Medulla oblongata (tissue), 1 donor: ENCODE results near the gene ACOXL.
A peak's percentile ranks its signal among the peaks of the same experiment; 100 is the strongest.

Source experiments
- DNase-seq: peaks from one replicate; pipeline ENCODE4 v3.0.0-alpha.2; 2015; ENCODE audit errors: extremely low spot score

Gene ACOXL

DNA sequence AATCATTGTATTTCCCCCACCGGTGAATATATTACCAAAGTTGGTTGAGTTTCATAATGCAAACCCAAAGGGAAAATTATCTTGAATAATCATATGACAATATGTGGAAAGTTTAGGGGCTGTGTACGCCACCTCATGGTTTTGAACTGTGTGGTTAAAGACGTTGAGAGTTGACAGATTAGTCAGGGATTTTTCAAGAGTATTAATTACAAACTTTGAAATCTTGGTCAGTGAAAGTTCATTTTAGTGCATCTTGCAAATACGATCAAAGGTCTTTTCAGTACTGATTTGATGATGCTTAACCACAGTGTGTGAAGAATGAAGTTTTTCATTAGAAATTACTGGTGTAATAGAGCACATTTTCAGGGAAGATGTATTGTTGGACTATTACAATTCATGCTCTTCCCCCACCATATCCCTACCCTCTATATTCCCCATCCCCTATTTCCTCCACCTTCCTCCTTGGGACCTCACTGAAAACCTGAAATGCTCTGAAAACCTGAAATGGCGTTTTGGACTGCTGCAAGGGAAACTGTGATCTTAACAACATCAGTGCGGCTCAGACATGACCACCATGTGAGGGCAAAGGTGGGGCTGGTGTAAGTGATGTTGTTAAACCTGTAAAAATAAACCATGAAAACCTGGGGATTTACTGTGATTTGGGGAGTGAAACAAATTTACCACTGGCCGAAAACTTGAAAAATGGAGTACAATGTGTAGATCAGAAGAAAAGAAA is 383.8 kb downstream of the ACOXL start:
- no peak for DNase-seq

DNA sequence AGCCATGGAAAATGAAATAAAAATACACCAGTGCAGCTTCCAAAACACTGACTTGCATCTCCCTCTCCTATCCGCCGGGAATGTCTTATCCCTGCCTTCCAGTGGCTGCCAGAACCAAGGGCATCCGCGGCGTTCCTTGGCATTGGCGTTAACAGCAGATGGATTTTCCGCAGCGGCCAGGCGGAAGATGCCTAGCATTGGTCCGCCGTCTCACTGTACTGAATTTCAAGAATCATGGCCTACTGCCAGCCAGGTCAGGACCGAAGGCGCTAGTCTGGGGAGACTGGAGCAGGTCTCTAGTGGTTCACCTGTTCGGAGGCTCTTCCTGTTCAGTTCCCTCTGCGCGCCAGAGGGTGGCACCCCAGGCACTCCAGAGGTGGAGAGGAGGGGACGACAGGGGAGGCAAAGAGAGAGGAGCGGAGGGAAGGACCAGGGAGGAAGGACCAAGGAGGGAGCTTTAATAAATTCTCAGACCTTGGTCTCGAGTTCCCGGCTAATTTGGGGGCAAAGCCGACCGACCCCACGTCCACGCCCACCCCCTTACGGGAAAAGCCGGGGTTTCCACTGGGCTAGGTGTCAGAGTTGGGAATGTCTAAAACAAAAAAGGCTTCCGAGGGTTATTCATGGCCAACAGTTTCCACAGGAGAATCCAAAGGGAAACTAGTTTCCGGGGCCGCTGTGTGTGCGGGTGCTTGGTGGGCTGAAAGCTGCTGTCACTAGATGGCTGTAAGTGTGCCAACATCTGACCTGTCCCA is 384.6 kb downstream of the ACOXL start:
- peak; percentile 85 for DNase-seq

DNA sequence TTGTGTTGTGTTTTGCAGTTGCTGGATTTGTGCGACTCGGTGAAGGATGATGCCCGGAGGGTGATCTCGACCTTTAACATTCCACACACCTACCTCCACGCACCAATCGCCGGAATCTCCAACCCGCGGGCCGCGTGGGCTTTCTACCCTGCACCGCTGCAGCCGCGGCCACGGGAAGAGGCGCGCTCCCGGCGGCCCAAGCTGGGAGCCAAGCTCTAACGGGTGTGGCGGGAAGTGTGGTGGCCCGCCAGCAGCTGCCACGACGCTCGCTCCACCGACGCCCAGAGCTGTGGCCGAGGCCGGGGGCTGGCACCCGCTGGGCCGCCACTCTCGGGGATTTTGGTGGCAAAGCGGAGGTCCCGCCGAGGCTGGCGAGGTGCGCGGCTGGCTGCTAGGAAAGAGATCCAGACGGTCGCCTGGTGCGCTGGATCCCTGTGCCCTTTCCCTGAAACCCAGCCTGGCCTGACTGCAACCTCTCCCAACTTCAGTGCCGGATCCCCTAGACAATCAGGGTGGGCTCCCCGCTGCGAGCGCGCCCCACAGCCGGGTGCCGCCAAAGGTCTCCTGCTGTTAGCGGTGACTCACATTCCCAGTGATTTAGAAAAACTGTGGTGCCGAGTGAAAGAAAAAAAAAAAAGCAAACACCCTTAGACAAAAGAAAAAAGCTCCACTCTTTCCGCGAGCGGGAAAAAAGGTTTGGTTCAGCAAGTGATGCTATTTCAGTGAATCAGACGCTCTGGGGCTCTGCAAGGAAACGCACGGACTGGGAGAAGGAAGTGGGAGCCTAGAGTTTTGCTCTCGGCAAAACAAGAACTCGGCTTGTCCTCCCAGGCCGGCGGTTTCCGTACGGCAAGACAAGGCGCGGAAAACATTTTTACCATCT is 385.5 kb downstream of the ACOXL start:
- DNase-seq, result peak; percentile 31

DNA sequence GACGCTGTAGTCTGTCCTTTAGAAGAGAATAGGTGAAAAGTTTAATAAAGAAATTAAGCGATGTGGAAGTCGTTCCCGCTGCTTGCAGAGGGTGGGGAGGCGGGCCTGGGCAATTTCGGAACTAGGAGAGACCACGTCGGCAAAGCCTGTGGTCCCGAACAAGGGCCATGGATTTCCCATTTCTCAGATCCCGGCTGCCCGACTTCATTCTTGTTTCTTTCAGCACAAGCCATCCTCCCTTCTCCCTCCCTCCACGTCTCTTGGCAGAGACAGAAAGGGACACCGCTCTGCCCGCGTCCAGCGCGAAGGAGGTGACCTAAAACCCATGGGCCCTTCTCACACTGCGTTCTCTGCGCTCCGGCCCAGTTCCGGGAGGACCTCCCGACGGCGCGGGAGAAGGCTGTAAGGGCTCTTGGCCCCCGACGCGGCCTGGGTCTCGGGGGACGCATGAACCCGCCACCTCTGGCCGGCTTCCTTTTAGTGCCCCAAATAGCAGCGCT is 386.2 kb downstream of the ACOXL start:
- no peak for DNase-seq

DNA sequence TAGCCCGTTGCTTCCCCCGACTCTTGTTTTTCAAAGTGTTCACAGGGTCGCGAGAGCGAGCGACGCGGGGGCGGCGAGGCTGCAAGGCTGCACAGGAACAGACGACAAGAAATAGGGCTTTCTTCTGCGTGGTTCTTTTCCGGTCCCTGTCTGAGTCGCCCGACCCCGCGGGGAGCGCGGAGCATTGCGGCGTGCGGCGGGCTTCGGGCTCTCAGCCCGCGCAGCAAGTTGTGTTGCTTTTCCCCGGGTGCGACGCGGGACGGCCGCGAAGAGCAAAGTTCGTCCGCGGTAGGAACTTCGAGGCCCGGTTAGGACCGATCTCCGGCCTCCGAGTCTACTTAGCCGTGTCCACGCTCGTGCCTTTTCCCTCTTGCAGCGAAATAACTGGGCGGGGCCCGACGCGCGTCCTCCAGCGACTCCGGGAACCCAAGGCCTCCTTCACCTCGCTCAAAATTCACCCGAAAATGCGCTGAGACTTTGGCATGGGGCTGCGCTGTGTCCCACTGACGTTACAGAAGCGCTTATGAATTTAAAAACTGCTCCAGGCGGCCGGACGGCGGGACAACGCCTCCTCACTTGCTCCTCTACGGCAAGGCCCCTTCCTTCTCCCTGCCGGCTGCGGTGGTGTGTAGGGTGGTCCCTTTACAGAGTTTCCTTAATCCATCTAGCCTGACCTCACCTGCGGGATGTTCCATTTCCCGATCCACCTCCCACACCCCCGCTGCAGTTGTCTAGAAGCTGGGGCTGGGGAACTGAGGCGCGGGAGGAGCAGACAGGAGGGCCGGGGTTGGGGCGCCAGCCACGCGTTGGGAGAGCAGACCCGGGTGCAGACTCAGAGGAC is 386.8 kb downstream of the ACOXL start:
- no peak for DNase-seq

DNA sequence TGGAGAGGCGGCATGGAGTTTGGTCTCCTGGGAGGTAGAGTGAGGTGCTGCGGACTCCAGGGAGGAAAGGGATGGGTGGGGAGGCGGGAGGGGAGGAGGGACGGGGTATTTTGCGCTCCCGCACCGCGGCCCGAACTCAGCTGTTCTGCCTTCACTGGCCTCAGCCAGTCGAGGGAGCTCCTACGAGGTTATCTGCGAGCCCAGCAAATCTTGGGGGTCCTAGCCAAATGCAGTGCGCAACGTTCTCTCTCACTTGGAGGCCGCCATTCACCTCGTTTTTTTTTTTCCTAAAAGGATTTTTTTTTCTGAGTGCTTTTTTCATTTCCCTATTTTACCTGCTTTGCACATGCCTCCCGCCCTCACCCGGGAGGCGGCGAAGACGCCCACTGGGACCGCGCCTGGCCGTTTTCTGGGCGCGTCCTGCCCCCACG is 387.5 kb downstream of the ACOXL start:
- DNase-seq, result no peak

DNA sequence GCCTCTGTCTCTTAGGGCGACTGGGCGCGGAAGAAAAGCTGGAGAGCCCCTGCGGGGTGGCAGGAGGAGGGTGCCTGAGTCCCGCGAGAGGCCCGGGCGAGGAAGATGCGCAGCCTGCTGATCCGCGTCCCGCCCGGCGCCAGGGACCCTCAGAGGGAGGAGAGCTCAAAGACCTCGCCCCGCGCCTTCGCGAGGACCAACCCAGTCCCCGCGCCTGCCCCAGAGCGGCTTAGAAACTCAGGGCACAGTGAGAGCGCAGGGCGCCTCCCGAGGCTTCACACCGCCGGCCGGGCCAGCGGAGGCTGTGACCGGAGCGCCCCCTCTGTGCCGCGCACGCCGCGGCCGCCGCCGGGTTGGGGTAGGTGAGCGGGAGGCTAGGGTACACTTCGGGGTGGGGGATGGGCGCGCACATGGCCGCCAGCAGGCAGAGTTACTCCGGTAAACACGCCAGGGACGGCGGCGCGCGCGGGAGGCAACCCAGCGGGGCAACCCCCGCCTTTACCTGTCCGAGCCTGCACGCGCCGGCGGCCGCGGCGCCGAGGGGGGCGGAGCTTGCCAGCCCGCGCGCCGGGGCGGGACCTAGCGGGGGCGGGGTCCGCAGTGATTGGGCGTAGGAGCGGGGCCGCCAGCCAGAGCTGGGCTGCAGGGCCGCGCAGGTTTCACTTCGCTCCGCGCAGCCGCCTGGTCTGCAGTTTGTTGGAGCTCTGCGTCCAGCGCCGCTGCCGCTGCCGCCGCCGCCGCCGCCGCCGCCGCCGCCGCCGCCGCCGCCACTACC is 388.1 kb downstream of the ACOXL start, which contains the start of gene BCL2L11:
Gene BCL2L11, plus strand, starts transcription at position 662 of the 775 bp plus-strand sequence. CDS start 2,832 bp downstream, outside the sequence.
- peak; percentile 85 for DNase-seq

DNA sequence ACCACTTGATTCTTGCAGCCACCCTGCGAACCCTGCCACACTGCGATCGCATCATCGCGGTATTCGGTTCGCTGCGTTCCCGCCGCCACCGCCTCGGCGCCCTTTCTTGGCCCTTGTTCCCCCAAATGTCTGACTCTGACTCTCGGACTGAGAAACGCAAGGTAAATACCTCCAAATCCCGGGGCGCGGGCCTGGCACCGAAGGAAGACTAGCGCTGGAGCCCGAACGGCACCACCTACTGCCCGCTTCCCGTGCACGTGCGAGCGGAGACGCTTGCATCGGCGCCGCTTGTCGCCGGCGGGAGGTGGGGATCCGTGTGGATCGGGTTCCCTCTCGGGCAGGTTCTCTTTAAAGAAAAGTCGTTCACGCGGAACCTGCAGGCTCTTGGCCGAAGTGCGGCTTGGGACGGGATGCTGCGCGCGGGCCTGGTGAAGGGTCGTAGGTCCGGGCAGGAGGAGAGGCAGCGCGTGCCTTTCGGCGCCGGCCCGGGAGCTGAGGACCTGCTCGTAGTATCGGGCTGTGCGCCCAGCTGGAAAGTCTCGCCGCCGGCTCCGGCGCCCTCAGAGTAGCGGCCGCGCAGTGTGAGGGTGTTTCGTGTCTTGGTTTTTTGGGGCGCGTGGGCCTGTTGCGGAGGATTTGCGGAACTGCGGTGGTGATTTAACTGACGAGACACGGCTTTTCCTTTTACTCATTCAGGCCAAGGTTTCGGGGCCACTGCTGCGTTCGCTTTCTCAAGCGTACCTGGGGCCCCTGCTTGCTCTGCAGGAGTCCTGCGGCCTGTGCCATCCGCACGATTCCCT is 388.9 kb downstream of the ACOXL start:
- peak; percentile 23 for DNase-seq

DNA sequence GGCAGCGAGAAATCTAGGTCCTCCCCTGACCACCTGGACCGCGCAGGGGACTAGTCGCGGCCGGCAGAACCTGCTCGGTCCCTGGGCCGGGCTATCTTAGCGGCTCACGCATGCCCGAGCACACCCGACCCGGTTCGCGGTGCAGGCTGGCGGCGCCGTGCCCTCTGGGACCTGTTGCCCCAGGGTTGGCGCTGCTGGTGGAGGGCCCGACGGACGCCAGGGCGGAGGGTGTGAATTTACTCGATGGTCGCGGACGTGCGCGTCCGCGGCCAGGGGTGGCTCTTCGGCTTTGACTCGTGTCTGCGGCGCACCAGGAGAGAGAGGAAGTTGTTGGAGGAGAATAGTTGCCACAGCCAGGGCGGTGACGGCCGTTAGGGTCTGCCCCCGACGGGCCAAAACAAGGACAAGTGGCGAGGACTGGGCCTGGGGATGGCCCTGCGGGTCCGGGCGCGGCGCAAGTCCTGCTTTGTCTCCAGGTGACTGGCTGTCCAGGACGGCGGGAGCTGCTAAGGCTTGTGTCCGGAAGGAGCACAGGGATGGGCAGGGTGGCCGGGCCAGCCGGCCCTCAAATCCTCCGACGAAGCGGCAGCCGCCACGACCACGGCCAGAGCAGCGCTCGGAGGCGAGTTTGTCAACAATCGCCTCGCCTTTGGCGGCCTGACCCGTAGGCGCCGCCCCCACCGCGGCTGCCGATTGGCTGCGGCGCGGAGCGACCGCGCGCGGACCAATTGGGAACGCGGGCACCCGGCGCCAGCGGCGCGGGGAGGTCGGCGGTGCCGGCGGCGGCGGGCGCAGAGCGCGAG is 389.7 kb downstream of the ACOXL start:
- DNase-seq, result peak; percentile 89

DNA sequence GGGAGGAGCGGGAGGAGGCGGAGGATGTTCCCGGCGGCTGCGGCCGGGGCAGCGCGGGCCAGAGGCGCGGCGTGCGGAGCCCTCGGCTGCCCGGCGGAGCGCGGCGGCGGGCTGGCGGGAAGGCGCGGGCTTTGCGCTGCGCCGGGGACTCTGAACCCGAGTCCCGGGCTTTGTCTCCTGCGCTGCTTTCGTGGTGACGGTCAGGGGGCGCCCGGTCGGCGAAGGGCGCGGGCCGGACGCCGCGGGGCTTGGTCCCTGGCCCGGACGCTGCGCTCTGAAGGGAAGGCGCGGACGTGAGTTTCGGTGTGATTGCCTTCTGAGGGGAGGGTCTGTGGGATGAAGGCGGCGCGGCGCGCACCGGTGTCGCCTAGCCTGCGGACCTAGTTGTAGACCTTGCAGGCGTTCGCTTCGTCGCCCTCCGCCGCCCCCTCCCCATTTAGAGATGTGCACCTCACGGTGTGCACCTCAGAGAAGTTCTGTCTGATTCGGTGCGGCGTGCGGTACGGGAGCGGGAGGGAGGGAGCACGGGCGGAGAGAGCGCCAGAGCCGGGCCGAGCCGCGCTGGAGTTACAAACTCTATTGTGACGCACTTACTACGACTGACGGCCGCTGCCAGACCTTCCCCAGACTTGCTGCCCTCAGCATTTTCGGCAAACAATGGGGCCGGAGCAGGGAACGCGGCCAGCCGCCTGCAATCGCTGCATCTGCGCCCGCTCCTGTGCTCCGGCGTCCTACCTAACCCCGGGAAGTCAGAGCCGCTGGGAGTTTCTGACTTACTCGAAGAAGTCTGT is 390.5 kb downstream of the ACOXL start:
- peak; percentile 73 for DNase-seq

DNA sequence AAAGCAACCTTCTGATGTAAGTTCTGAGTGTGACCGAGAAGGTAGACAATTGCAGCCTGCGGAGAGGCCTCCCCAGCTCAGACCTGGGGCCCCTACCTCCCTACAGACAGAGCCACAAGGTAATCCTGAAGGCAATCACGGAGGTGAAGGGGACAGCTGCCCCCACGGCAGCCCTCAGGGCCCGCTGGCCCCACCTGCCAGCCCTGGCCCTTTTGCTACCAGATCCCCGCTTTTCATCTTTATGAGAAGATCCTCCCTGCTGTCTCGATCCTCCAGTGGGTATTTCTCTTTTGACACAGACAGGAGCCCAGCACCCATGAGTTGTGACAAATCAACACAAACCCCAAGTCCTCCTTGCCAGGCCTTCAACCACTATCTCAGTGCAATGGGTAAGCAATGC is 391.4 kb downstream of the ACOXL start:
- no peak for DNase-seq

DNA sequence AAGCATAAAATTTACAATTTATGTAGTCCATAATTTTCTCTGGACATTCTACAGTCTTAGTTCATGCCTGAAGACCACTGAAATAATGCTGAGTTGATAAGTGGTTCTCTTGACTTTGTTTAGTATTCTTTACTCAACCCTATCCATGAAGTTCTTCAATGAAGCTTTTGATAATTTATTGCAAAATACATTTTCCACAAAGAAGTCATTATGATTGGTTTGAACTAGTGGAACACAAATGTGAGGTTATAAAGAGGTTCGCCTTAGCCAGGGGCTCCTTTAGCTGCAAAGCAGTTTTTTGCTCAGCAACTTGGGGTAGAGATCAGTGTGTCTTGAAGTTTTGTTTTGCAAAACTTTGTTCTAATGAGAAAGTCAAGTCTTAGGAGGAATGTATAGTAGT is 394.2 kb downstream of the ACOXL start:
- DNase-seq, result no peak

DNA sequence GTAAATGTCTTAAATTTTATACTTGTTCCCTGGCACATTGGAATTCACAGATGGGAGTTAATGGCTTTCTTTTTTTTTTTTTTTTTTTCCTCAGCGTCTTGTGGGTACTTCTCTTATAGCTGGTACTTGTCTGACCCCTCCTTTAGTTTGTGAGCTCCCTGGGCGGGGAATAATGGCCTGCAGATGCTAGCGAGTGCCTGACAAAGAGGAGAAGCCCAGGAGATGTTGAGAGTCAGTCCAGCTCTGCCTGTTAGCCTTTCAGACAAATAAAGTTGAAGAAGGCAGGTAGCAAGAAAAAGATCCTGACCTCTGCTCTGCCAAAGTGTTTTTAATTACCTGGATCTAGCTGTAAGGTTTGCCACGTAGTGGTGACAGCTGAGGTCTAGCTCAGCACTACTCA is 395.0 kb downstream of the ACOXL start:
- no peak for DNase-seq

DNA sequence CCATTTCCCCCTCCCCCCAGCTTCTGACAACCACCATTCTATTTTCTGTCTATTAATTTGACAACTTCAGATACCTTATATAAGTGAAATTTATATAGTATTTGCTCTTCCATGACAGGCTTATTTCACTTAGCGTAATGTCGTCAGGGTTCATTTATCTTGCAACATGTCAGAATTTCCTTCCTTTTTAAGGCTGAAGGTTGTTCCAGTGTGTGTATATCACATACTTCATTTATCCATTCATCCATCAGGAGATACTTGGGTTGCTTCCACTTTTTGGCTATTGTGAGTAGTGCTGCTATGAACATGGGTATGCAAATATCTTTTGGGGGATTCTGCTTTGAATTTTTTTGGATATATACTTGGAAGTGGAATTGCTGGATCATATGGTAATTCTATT is 395.7 kb downstream of the ACOXL start:
- no peak for DNase-seq

DNA sequence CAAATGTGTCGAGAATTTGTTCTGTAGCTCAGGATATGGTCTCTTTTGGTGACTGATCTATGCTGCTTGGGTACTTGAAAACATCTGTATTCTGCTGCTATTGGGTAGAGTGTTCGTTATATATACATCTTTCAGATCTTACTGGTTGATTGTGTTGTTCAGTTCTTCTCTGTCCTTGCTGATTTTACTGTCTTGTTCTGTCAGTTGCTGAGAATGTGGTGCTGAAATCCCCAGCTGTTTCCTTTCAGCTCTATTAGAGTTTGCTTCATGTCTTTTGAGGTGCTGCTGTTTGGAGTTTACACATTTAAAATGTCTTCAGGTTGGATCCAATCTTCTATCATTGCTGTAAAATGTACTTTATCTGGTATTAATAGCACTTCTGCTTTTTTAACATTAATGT is 401.2 kb downstream of the ACOXL start:
- DNase-seq, result no peak

DNA sequence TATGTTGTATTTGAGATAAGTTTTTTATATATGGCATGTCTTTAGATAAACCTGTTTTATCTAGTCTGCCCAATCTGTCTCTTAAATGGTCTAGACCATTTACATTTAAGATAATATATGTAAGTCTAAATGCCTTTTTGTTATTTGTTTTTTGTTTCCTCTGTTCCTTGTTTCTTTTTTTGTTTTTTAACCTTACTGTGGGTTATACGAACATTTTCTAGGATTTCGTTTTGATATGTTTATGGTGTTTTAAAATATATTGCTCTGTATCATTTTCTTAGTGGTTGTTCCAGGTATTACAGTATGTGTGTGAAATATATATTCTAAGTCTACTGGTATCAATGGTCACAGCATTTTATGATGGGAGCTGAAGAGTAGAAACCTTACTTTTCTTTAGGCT is 401.7 kb downstream of the ACOXL start:
- no peak for DNase-seq

DNA sequence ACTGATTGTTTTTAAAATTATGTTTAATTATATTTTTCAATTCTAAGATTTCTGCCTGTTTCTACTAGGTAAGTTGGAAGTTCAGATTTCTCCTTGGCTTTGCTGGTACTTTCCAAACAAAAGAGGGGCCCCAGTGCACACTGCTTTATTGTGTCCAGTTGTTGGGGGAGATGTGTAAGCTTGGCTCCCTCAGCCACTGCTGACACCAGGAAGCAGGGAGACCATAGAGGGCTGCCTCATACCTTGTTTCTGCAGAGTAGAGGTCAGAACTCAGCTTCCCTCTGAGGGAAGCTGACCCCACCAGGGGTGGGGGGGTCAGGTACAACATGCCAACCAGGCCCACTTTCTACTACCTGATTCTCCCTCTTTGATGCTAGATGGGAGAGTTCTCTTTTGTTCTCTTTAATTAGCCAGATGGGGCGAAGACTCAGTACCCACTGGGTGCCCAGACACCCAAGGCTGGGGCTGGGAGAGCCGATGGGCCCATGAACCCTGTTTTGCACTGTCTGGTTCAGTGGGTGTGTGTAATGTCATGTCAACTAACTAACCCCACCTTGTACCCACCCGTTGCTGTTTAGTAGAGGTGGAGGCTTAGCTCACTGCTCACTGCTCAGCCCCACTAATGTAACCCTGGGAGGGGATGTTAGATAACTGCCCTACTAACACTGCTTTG is 403.0 kb downstream of the ACOXL start:
- no peak for DNase-seq
